HG03135 (cell line): ENCODE data around the gene SCN8A.
"Not testable (repeated sequence)": the region's sequence is repeated elsewhere in the genome, so short reads cannot be mapped to it uniquely, and the experiment has no call there.

Source experiments
- ATAC-seq: cut with Tn5 transposase; IDR thresholded peaks from one replicate; pipeline ENCODE4 v1.9.1; 2021; ENCODE audit warnings: mild to moderate bottlenecking, moderate library complexity; ENCODE audit not compliant: unreplicated experiment

Gene SCN8A

GRCh38 chr12:51759175-51759574, 168.1 kb downstream of the SCN8A start:
- ATAC-seq, result no peak

- ATAC-seq, result no peak
Measured at GRCh38 chr12:51759695-51760094, 168.7 kb downstream of the SCN8A start.

GRCh38 chr12:51760231-51760630, 169.2 kb downstream of the SCN8A start:
- ATAC-seq, result no peak

- no peak for ATAC-seq
Measured at GRCh38 chr12:51763743-51764142, 172.7 kb downstream of the SCN8A start.

GRCh38 chr12:51766067-51766676, 175.1 kb downstream of the SCN8A start:
- no peak for ATAC-seq

GRCh38 chr12:51771008-51771407, 180.0 kb downstream of the SCN8A start:
- no peak for ATAC-seq

GRCh38 chr12:51773145-51773869, 182.3 kb downstream of the SCN8A start:
- no peak for ATAC-seq

GRCh38 chr12:51774933-51775332, 183.9 kb downstream of the SCN8A start:
- no peak for ATAC-seq

- no peak for ATAC-seq
Measured at GRCh38 chr12:51777457-51777856, 186.4 kb downstream of the SCN8A start.

- no peak for ATAC-seq
Measured at GRCh38 chr12:51777973-51778372, 186.9 kb downstream of the SCN8A start.

GRCh38 chr12:51779876-51780275, 188.8 kb downstream of the SCN8A start:
- no peak for ATAC-seq

GRCh38 chr12:51784688-51785087, 193.7 kb downstream of the SCN8A start:
- ATAC-seq, result no peak

- ATAC-seq, result no peak
Measured at GRCh38 chr12:51785906-51786305, 194.9 kb downstream of the SCN8A start.

GRCh38 chr12:51788876-51789275, 197.8 kb downstream of the SCN8A start:
- ATAC-seq, result no peak

GRCh38 chr12:51792417-51792816, 201.4 kb downstream of the SCN8A start:
- no peak for ATAC-seq

GRCh38 chr12:51793201-51793600, 202.2 kb downstream of the SCN8A start:
- no peak for ATAC-seq

- no peak for ATAC-seq
Measured at GRCh38 chr12:51797301-51797700, 206.3 kb downstream of the SCN8A start.

- not testable (repeated sequence) for ATAC-seq
Measured at GRCh38 chr12:51798051-51798450, 207.0 kb downstream of the SCN8A start.

GRCh38 chr12:51798501-51798900, 207.5 kb downstream of the SCN8A start:
- ATAC-seq, result no peak

GRCh38 chr12:51801027-51801426, 210.0 kb downstream of the SCN8A start:
- no peak for ATAC-seq

GRCh38 chr12:51806896-51807295, 215.9 kb downstream of the SCN8A start:
- no peak for ATAC-seq

- no peak for ATAC-seq
Measured at GRCh38 chr12:51809193-51809592, 218.2 kb downstream of the SCN8A start.
